ENCODE results near the gene CALHM5. TPM values are rescaled to one million over a fixed set of nuclear protein-coding genes. Genes with fewer than 3 reads are reported as not detected.

CALHM5 gene
- total and polyA plus RNA-seq, 8 donors, result under 0.01 to 4.2 (median 0.22) TPM

- Histone ChIP-seq H3K4me1 (peaks cover 0 to 4% (median 0%) of the 10 kb centered on the region in 4 donors), H3K27me3 (no peaks in the 10 kb centered on the region), H3K4me3 (no peak within 1 kb of the TSS), H3K9me3 (no peaks in the 10 kb centered on the region), H3K36me3 (no peaks in the 10 kb centered on the region), H3K27ac (no peak within 1 kb of the TSS)
- intact Hi-C loops (cut with DNase I; ENCODE audit: low total_unique reads), result no loop called here
- no peak for TF ChIP-seq POLR2AphosphoS5 (IDR thresholded peaks at IDR 0.05)
- no peak for TF ChIP-seq CTCF (IDR thresholded peaks at IDR 0.05)
- TF ChIP-seq EP300 (IDR thresholded peaks at IDR 0.05), result no peak
- no peak for TF ChIP-seq POLR2A (IDR thresholded peaks at IDR 0.05)
- DNase-seq, result no peak
These were observed 42.0 kb downstream of the CALHM5 start, which contains the start of gene CALHM4 for GRCh38 chr6:116553451-116553850. Gene CALHM4, plus strand, starts transcription at chr6:116553751. Its CDS starts 43 bp downstream, at chr6:116553794.

GRCh38 chr6:116556065-116556464, 44.6 kb downstream of the CALHM5 start:
- intact Hi-C loops (cut with DNase I; ENCODE audit: low total_unique reads), result no loop called here
- no peaks in the 10 kb centered on the region for H3K27me3 ChIP-seq
- no peak for DNase-seq
- TF ChIP-seq POLR2AphosphoS5 (IDR thresholded peaks at IDR 0.05) (no peak), CTCF (IDR thresholded peaks at IDR 0.05) (no peak), POLR2A (IDR thresholded peaks at IDR 0.05) (no peak), EP300 (IDR thresholded peaks at IDR 0.05) (no peak)
- H3K36me3 ChIP-seq, result no peaks in the 10 kb centered on the region
- peaks cover 0 to 8% (median 0%) of the 10 kb centered on the region in 4 donors for H3K4me1 ChIP-seq
- no peak overlapping the region for H3K4me3 ChIP-seq
- no peak overlapping the region for H3K27ac ChIP-seq
- H3K9me3 ChIP-seq, result no peaks in the 10 kb centered on the region
- 59 to 77% (median 67%) methylated on average over 1 of the region's 1 CpG for WGBS, 5 donors

- no peaks in the 10 kb centered on the region for H3K27me3 ChIP-seq
- no peaks in the 10 kb centered on the region for H3K36me3 ChIP-seq
- WGBS, 5 donors, result 84 to 95% (median 90%) methylated on average over 5 of the region's 5 CpGs
- no peaks in the 10 kb centered on the region for H3K9me3 ChIP-seq
- H3K27ac ChIP-seq, result no peak overlapping the region
- TF ChIP-seq CTCF (IDR thresholded peaks at IDR 0.05) (no peak), EP300 (IDR thresholded peaks at IDR 0.05) (no peak), POLR2A (IDR thresholded peaks at IDR 0.05) (no peak), POLR2AphosphoS5 (IDR thresholded peaks at IDR 0.05) (no peak)
- no peak for DNase-seq
- intact Hi-C loops (cut with DNase I; ENCODE audit: low total_unique reads), result no loop called here
- H3K4me3 ChIP-seq, result no peak overlapping the region
- peaks cover 0 to 14% (median 0%) of the 10 kb centered on the region in 4 donors for H3K4me1 ChIP-seq
These were observed 45.5 kb downstream of the CALHM5 start for GRCh38 chr6:116556814-116557415.

GRCh38 chr6:116557893-116558292, 46.5 kb downstream of the CALHM5 start:
- no peak overlapping the region for H3K27ac ChIP-seq
- 31 to 43% (median 38%) methylated on average over 5 of the region's 5 CpGs for WGBS, 5 donors
- DNase-seq, result peak in 1 of 2 donors; percentile 74

More at GRCh38 chr6:116557893-116558292, 46.5 kb downstream of the CALHM5 start:
- H3K36me3 ChIP-seq, result no peaks in the 10 kb centered on the region
- TF ChIP-seq POLR2A (IDR thresholded peaks at IDR 0.05) (no peak), POLR2AphosphoS5 (IDR thresholded peaks at IDR 0.05) (no peak), EP300 (IDR thresholded peaks at IDR 0.05) (no peak), CTCF (IDR thresholded peaks at IDR 0.05) (no peak)
- H3K9me3 ChIP-seq, result no peaks in the 10 kb centered on the region
- no peaks in the 10 kb centered on the region for H3K27me3 ChIP-seq
- H3K4me1 ChIP-seq, result peaks cover 0 to 14% (median 0%) of the 10 kb centered on the region in 4 donors
- no peak overlapping the region for H3K4me3 ChIP-seq
- intact Hi-C loops (cut with DNase I; ENCODE audit: low total_unique reads), result no loop called here
